ENCODE measurements around the gene TNFRSF21.

TNFRSF21 gene

GRCh38 chr6:47241742-47242482 is 67.8 kb downstream of the TNFRSF21 start:
- TF ChIP-seq, protein P1, sequence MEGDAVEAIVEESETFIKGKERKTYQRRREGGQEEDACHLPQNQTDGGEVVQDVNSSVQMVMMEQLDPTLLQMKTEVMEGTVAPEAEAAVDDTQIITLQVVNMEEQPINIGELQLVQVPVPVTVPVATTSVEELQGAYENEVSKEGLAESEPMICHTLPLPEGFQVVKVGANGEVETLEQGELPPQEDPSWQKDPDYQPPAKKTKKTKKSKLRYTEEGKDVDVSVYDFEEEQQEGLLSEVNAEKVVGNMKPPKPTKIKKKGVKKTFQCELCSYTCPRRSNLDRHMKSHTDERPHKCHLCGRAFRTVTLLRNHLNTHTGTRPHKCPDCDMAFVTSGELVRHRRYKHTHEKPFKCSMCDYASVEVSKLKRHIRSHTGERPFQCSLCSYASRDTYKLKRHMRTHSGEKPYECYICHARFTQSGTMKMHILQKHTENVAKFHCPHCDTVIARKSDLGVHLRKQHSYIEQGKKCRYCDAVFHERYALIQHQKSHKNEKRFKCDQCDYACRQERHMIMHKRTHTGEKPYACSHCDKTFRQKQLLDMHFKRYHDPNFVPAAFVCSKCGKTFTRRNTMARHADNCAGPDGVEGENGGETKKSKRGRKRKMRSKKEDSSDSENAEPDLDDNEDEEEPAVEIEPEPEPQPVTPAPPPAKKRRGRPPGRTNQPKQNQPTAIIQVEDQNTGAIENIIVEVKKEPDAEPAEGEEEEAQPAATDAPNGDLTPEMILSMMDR (IDR thresholded peaks at IDR 0.05; ENCODE audit: extremely low read depth, missing control alignments) = no peak
- no peak for DNase-seq (ENCODE audit: low spot score)

DNA sequence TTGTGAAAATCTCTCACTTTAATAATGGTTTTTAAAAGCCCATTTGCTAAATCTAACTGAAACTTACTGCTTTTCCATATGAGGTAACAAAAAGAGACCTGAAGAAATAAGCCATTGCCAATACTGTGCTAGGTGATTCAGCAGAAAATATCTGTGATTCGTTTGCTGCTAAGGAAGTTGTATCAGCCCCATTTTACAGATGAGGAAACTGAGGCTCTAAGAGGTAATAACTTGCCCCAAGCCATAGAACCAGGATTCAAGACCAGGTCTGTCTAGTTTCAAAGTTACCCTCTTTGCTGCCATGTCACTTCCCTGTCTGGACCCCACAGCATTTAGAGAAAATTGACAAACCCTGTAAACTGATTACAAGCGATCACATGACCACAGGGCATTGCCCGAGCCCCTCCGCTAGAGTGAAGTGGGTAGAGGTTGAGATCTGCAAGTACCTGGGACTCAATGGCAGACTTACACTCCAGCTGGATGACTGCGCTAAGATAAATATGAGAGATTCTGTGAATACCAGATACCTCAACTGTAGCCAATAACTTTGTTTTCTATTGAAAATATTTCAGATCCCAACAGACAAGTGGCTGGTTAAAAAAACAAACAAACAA is 69.3 kb downstream of the TNFRSF21 start:
- TF ChIP-seq, protein P1 (IDR thresholded peaks at IDR 0.05; ENCODE audit: extremely low read depth, missing control alignments) = no peak
- no peak for DNase-seq (ENCODE audit: low spot score)

GRCh38 chr6:47239546-47239945 is 70.2 kb downstream of the TNFRSF21 start:
- TF ChIP-seq, protein P1 (IDR thresholded peaks at IDR 0.05; ENCODE audit: extremely low read depth, missing control alignments) = no peak

GRCh38 chr6:47238456-47238995 is 71.2 kb downstream of the TNFRSF21 start:
- no peak for DNase-seq (ENCODE audit: low spot score)
- TF ChIP-seq, protein P1 (IDR thresholded peaks at IDR 0.05; ENCODE audit: extremely low read depth, missing control alignments) = no peak

More at GRCh38 chr6:47239546-47239945, 70.2 kb downstream of the TNFRSF21 start:
- no peak for DNase-seq (ENCODE audit: low spot score)

- no peak for DNase-seq (ENCODE audit: low spot score)
- TF ChIP-seq, protein P1 (IDR thresholded peaks at IDR 0.05; ENCODE audit: extremely low read depth, missing control alignments) = no peak
Measured at GRCh38 chr6:47237196-47237595, 72.5 kb downstream of the TNFRSF21 start.

DNA sequence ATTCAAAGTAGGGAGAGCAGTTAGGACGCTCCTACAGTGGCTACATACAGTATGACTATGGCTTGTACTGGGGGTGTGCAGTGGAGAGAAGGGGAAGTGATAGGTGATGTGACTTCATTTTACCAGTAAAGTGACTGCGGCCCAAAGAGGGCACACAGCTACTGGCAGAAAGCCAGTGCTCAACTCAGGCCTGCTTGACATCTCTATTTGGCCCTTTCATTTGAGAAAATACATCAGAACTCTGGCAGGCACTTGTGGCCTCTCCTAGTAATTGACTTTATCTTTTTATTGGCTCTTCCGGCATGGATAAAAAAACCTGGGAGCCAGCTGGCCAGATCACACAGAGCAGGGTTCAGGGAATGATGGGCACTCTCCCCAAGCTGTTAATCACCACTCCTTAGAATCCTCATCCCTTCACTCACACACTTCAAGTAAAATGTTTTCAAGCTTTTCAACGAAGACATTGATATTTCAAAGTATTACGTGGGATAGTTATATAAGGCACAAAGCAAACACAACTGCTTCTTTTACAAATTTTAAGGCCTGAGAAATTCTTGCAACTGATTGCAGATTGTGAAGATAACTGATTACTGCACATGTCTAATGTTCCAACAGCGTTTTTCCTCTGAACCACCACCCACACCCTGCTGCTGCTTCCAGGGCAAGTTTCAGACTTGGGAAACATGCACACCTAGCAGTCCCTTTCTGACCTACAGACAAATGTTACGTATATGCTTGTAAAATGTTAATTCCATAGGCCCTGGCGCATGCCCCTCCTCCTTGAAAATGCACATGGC is 73.5 kb downstream of the TNFRSF21 start:
- no peak for DNase-seq (ENCODE audit: low spot score)
- TF ChIP-seq, protein P1 (IDR thresholded peaks at IDR 0.05; ENCODE audit: extremely low read depth, missing control alignments) = no peak
